GM23338 (cell line): ENCODE measurements around the gene GUCA2A. TPM values are rescaled to one million over a fixed set of nuclear protein-coding genes. Genes with fewer than 3 reads are reported as not detected.
A peak's percentile ranks its signal among the peaks of the same experiment; 100 is the strongest.

Experiments
- ATAC-seq: fragments of 200-7000 bp; cut with Tn5 transposase; 3 replicates; pipeline ENCODE4 v1.9.1; 2020
- DNase-seq: peaks from one replicate; pipeline ENCODE4 v3.0.0-alpha.2; 2015; ENCODE audit warnings: low spot score
- H2AFZ ChIP-seq: fragments of 200-600 bp; sonication (generic); 2 replicates; pipeline ENCODE4 v1.8.0; 2016; ENCODE audit warnings: antibody characterized with exemption, mild to moderate bottlenecking, moderate library complexity
- H3F3A ChIP-seq: fragments of 200-600 bp; sonication (generic); replicated peaks from 2 replicates; pipeline ENCODE4 v1.8.0; 2017; ENCODE audit warnings: antibody characterized with exemption, mixed run types, low read depth
- H3K27ac ChIP-seq: fragments of 200-600 bp; sonication (generic); 2 replicates; pipeline ENCODE4 v1.6.1; 2016; ENCODE audit warnings: low read depth
- H3K27me3 ChIP-seq: fragments of 200-600 bp; sonication (generic); 2 replicates; pipeline ENCODE4 v1.8.0; 2016; ENCODE audit warnings: mild to moderate bottlenecking, mixed run types, moderate library complexity; ENCODE audit not compliant: insufficient read depth
- H3K36me3 ChIP-seq: fragments of 200-600 bp; sonication (generic); 2 replicates; pipeline ENCODE4 v1.8.0; 2016; ENCODE audit warnings: mild to moderate bottlenecking; ENCODE audit not compliant: insufficient read depth
- H3K4me1 ChIP-seq: fragments of 200-600 bp; sonication (generic); 2 replicates; pipeline ENCODE4 v1.8.0; 2016; ENCODE audit warnings: mild to moderate bottlenecking, moderate library complexity; ENCODE audit not compliant: insufficient read depth
- H3K4me2 ChIP-seq: fragments of 200-600 bp; sonication (generic); 2 replicates; pipeline ENCODE4 v1.7.1; 2017; ENCODE audit warnings: mixed run types
- H3K4me3 ChIP-seq: fragments of 200-600 bp; sonication (generic); 2 replicates; pipeline ENCODE4 v1.6.1; 2016; ENCODE audit warnings: mixed run types
- H3K79me2 ChIP-seq: fragments of 200-600 bp; sonication (generic); replicated peaks from 2 replicates; pipeline ENCODE4 v1.8.0; 2017; ENCODE audit warnings: mild to moderate bottlenecking; ENCODE audit not compliant: insufficient read depth
- H3K9me2 ChIP-seq: fragments of 200-600 bp; sonication (generic); 2 replicates; pipeline ENCODE4 v1.8.0; 2017; ENCODE audit not compliant: insufficient read depth
- H4K20me1 ChIP-seq: fragments of 200-600 bp; sonication (generic); replicated peaks from 2 replicates; pipeline ENCODE4 v1.8.0; 2017; ENCODE audit warnings: mild to moderate bottlenecking; ENCODE audit not compliant: insufficient read depth
- H3K27ac Mint-ChIP-seq: 2 replicates; pipeline ENCODE4 v1.8.0; 2020; ENCODE audit warnings: inconsistent platforms, mild to moderate bottlenecking, moderate library complexity, mixed read lengths
- H3K27me3 Mint-ChIP-seq: 3 replicates; pipeline ENCODE4 v1.8.0; 2022; ENCODE audit warnings: low read depth, mild to moderate bottlenecking, moderate library complexity, mixed read lengths, inconsistent platforms; ENCODE audit not compliant: insufficient read depth, poor library complexity
- H3K36me3 Mint-ChIP-seq: 3 replicates; pipeline ENCODE4 v1.8.0; 2021; ENCODE audit warnings: low read depth, mild to moderate bottlenecking, inconsistent platforms, moderate library complexity, mixed read lengths
- H3K4me1 Mint-ChIP-seq: 3 replicates; pipeline ENCODE4 v1.8.0; 2020; ENCODE audit warnings: mild to moderate bottlenecking, inconsistent platforms, mixed read lengths
- H3K4me3 Mint-ChIP-seq: 3 replicates; pipeline ENCODE4 v1.8.0; 2021; ENCODE audit warnings: moderate library complexity, mild to moderate bottlenecking, inconsistent platforms, mixed read lengths
- H3K9me3 Mint-ChIP-seq: 3 replicates; pipeline ENCODE4 v1.8.0; 2020; ENCODE audit warnings: moderate library complexity, mild to moderate bottlenecking, inconsistent platforms, mixed read lengths
- CREB1 ChIP-seq: fragments of 250-450 bp; sonication (Bioruptor Pico); IDR thresholded peaks from 2 replicates; pipeline ENCODE4 v1.5.0; 2020; ENCODE audit warnings: low read depth, mild to moderate bottlenecking, moderate library complexity
- EZH2 ChIP-seq: fragments of 200-600 bp; sonication (generic); IDR thresholded peaks from one replicate; pipeline ENCODE4 v1.8.0; 2017; ENCODE audit warnings: antibody characterized with exemption, mild to moderate bottlenecking, low read depth; ENCODE audit not compliant: unreplicated experiment
- NANOG ChIP-seq: IDR thresholded peaks from 2 replicates; pipeline ENCODE4 v1.6.1; 2016; ENCODE audit warnings: antibody characterized with exemption, borderline replicate concordance
- POLR2AphosphoS5 ChIP-seq: IDR thresholded peaks from 2 replicates; pipeline ENCODE4 v1.6.1; 2016; ENCODE audit warnings: antibody characterized with exemption, low read depth
- STAT1 ChIP-seq: IDR thresholded peaks from one replicate; pipeline ENCODE4 v1.6.1; 2016; ENCODE audit warnings: antibody characterized with exemption; ENCODE audit not compliant: unreplicated experiment
- ZNF331 ChIP-seq: fragments of 250-450 bp; sonication (Bioruptor Pico); IDR thresholded peaks from 2 replicates; pipeline ENCODE4 v1.5.0; 2020; ENCODE audit warnings: low read depth, mild to moderate bottlenecking, moderate library complexity
- polyA plus RNA-seq: library from polyadenylated mRNA; unstranded; fragments of >200 nt; fragmentation: Nextera tagmentation; extraction: Ambion mirVana; gene quantifications from 2 replicates; pipeline ENCODE4 v1.2.1, GENCODE V29; 2016
- total RNA-seq: library from RNA; depleted of rRNA; stranded (reverse); fragments of >200 nt; shearing (Covaris generic); gene quantifications from 2 replicates; pipeline ENCODE4 v1.2.3, GENCODE V29; 2014
- TF ChIP-seq, protein P1 (sequence below), 2 experiments: fragments of 200-600 bp in 1 of 2; sonication (generic) in 1 of 2; conservative IDR thresholded peaks; 2 replicates each; pipeline versions ENCODE4 v1.5.1 to v1.6.1; 2016 to 2017; ENCODE audit warnings: antibody characterized with exemption in 2 of 2, low read depth in 2 of 2, mild to moderate bottlenecking in 2 of 2, moderate library complexity in 1 of 2

The GUCA2A gene
- total and polyA plus RNA-seq, 2 experiments from 2014 or later = not detected

DNA sequence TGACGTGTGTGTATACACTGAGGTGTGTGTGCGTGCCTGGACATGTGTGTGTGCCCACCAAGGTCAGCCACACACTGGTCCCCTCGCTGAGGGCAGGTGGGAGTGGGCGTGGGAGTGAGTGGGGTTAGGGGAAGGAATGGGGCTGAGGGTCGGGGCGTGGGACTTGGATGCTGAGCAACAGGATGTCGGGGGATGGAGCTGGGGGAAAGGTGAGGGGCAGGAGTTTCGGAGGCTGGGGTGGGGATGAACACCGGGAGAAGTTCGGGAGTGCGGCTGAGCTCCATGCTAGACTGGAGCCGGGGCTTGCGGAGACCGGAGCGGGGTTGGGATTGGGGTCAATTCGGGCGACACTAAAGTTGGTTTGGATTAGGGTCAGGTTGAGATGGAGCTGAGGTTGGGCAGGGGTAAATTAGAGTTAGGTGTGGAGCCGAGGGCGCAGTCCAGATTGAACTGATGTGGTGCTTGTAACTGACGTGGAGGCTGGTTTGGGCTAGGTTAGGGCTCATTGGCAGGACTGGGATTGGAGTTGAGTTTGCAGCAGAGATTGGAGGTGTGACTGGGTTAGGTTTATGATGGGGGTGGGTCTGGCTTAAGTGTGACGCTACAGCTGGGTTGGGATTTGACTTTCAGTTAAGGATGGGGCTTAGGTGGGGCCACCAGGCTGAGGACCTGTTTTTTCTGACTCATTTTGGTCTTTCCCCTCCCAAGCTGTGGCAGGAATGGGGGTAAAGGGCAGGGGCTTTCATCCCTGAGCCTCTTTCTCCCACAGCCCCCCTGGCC, 3.3 kb upstream of the GUCA2A start:
- H4K20me1 ChIP-seq = no peaks in the 10 kb centered on the region
- H3K4me3 ChIP-seq = no peak overlapping the region
- no peak overlapping the region; the same call in 1 of the 2 replicates for H3K27ac Mint-ChIP-seq
- no peaks in the 10 kb centered on the region for H3K36me3 ChIP-seq
- no peaks in the 10 kb centered on the region; the same call in 2 of the 3 replicates for H3K9me3 Mint-ChIP-seq
- peaks cover 11% of the 10 kb centered on the region for H3K27me3 Mint-ChIP-seq
- peaks cover 4% of the 10 kb centered on the region; the same call in 2 of the 3 replicates for H3K4me1 Mint-ChIP-seq
- no peaks in the 10 kb centered on the region for H3F3A ChIP-seq
- no peak overlapping the region for H3K4me2 ChIP-seq
- no peak overlapping the region for H3K4me3 Mint-ChIP-seq
- DNase-seq = peak; percentile 45
- H3K79me2 ChIP-seq = no peaks in the 10 kb centered on the region
- ATAC-seq = no peak
- no peaks in the 10 kb centered on the region for H3K27me3 ChIP-seq
- H3K9me2 ChIP-seq = no peaks in the 10 kb centered on the region
- no peak overlapping the region for H2AFZ ChIP-seq
- H3K4me1 ChIP-seq = no peaks in the 10 kb centered on the region
- no peak overlapping the region for H3K27ac ChIP-seq
- no peak for TF ChIP-seq EZH2
- no peaks in the 10 kb centered on the region for H3K36me3 Mint-ChIP-seq

DNA sequence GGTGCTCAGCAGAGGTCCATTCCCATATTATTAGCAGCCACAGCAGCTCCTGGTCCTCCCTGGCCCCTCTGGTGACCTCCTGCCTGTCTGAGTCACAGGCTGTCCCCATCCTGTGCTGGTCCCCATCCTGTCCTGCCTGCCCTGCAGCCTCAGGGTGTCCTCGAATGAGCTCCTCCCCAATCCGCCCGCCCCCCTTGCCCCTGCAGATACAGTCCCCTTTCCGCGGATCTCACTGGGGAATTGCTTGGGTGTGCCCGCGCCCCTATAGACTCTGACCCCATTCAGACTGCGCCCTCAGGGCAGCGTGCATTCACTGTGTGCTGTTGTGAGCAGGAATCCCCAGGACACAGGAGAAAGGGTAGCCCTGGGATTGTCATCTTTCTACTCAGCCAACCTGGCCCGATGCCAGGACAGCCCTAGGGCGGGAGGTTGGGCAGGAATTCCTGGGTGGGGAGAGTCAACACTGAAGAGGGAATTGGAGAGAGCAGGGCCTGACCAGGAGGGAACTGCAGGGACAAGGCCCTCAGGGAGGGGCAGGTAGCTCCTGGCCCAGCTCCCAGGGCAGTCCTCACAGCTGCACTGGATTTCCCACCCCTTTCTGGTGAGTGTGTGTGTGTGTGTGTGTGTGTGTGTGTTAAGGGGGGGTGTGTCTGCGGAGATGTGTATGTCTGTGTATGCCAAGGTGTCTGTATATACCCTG, 1.1 kb upstream of the GUCA2A start:
- no peaks in the 10 kb centered on the region for H3K36me3 Mint-ChIP-seq
- Histone ChIP-seq H3K9me2 (no peaks in the 10 kb centered on the region), H3K4me3 (no peak overlapping the region), H3K79me2 (no peaks in the 10 kb centered on the region), H3F3A (no peaks in the 10 kb centered on the region), H2AFZ (peak overlapping the region; percentile 84; the same call in 1 of the 2 replicates), H3K4me1 (no peaks in the 10 kb centered on the region), H3K27me3 (no peaks in the 10 kb centered on the region; the same call in 1 of the 2 replicates), H3K4me2 (no peak overlapping the region), H3K27ac (no peak overlapping the region), H4K20me1 (no peaks in the 10 kb centered on the region), H3K36me3 (no peaks in the 10 kb centered on the region)
- H3K27me3 Mint-ChIP-seq = peaks cover 4% of the 10 kb centered on the region
- H3K27ac Mint-ChIP-seq = no peak overlapping the region
- H3K4me1 Mint-ChIP-seq = peaks cover 4% of the 10 kb centered on the region
- no peak overlapping the region for H3K4me3 Mint-ChIP-seq
- peaks cover 1% of the 10 kb centered on the region; the same call in 1 of the 3 replicates for H3K9me3 Mint-ChIP-seq
- TF ChIP-seq POLR2AphosphoS5 (no peak), NANOG (no peak), ZNF331 (no peak), STAT1 (no peak), CREB1 (CRISPR knock-in tag) (no peak)
- TF ChIP-seq, protein P1, sequence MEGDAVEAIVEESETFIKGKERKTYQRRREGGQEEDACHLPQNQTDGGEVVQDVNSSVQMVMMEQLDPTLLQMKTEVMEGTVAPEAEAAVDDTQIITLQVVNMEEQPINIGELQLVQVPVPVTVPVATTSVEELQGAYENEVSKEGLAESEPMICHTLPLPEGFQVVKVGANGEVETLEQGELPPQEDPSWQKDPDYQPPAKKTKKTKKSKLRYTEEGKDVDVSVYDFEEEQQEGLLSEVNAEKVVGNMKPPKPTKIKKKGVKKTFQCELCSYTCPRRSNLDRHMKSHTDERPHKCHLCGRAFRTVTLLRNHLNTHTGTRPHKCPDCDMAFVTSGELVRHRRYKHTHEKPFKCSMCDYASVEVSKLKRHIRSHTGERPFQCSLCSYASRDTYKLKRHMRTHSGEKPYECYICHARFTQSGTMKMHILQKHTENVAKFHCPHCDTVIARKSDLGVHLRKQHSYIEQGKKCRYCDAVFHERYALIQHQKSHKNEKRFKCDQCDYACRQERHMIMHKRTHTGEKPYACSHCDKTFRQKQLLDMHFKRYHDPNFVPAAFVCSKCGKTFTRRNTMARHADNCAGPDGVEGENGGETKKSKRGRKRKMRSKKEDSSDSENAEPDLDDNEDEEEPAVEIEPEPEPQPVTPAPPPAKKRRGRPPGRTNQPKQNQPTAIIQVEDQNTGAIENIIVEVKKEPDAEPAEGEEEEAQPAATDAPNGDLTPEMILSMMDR (conservative IDR thresholded peaks at IDR 0.05; ENCODE audit: low read depth in 2 of 2) = no peak
- DNase-seq (peak; percentile 35), ATAC-seq (peak; percentile 46)
